CD4-positive, alpha-beta T cell treated with Interleukin-12 subunit alpha and Interleukin-12 subunit beta, for 1 hour (primary cell): Measurements from ENCODE around the gene KIF17.

ENCODE experiments used
- DNase-seq: peaks from one replicate; pipeline ENCODE4 v3.0.0-alpha.2; 2020

KIF17 gene

DNA sequence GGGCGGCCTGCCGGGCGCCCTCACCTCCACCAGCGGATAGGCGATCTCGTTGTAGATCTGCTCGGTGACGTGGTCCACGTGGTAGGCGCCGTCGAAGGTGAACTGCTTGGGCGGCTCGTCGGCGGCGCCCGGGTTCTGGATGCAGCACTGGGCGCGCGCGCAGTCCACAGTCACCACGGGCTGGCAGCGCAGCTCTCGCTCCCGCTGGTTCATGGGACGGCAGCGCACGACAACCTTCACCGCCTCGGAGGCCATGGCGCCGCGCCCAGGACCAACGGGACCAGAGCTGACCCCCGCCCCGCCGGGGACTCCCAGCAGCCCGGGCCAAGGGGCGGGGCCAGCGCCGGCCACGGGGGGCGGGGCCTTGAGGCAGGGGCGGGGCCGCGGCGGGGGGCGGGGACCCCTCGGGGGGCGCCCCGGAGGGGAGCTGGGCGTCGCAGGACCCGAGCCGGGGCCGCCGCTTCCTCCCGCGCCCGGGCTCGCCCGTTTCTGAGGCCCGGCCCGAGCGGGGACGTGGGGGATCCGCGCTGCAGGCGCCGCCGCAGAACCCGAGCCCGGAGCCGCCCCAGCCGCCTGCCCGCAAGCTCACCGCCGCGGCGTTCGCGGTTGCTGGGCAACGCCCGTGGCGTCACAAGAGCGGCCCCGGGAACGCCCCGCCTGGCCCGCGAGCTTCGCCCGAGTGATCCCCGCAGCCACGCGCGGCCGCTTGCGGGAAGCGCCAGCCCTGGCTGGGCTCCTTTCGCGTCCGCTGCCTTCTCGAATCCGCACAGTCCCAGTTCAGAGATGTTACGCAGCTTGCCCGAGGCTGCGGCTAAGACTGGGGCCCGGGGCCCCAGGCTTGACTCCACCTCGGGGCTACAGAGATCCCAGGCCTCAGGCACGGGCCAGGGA is at the start of gene KIF17:
TSS of gene KIF17 (minus strand) at position 556 of the 891 bp plus-strand sequence. CDS start at position 255, 301 bp downstream.
- DNase-seq, result peak; percentile 78

DNA sequence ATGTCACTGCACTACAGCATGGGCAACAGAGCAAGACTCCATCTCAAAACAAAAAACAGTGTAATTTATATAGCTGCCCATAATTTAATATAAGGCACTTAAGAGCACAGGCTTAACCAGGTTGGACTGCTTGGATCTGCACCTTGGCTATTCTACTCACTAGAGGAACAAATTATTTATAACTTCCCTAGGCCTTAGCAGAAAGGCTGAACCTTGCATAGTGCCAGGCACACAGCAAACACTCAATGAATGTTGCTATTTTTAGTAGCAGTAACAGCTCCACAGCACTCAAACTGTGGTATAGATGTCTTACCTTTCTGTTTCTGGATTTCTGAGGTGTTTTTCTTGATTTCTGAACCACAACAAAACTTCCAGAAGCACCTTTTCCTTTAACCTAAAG is 49.5 kb upstream of the KIF17 start:
- DNase-seq, result no peak

DNA sequence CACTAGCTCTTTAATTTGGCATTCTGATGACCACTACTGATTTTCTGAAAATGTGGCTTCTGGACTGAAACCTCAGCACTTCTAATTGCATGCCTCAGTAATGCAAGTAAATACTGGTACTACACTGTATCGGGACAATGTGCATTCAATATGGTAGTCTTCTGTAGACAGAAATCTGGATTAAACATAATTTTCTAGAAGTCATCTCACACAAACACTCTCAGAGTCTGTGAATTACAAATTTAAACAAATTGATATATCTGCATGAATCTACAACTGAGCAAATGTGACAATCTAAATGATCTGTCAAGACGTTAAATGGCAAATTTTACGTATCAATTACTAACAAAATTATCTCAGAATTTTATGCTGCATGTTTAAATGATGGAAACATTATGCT is 45.6 kb upstream of the KIF17 start:
- no peak for DNase-seq

- DNase-seq, result no peak
Measured at GRCh38 chr1:20760322-20760721, 42.5 kb upstream of the KIF17 start.

DNA sequence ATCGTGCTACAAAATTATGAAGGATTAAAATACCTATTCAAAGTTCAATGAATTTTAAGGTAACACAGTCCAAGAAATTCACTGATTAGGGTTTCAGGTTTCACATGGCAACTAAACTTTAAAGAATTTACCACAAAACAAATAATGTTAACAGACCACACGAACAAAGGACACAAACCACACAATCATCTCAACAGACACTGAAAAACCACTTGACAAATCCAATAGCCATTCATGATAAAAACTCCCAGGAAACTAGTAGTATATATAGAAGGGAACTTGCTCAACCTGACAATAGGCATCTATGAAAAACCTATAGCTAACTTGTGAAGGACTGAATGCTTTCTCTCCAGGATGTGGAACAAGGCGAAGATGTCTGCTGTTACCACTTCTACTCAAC is 35.8 kb upstream of the KIF17 start:
- DNase-seq, result no peak

- DNase-seq, result no peak
Measured at GRCh38 chr1:20751462-20751990, 33.7 kb upstream of the KIF17 start.

DNA sequence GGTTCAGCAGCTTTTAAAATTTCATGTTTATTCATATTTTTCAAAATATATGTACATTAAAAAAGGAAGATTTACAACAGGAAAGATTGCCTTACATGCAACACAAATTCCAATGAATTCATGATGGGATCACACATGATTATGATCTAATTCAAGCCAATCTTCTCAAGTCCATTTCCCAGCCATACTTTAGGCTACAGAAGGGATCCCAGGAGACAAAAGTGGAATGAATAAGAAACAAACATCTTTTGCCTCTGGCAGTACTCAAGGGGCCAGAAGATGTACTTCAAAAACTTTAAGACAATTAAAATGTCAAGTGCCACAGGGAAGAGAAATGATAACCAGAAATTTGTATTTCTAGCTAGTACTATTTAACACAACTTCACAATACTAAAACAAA is 24.9 kb upstream of the KIF17 start:
- no peak for DNase-seq

- DNase-seq, result no peak
Measured at GRCh38 chr1:20740781-20741180, 23.0 kb upstream of the KIF17 start.

DNA sequence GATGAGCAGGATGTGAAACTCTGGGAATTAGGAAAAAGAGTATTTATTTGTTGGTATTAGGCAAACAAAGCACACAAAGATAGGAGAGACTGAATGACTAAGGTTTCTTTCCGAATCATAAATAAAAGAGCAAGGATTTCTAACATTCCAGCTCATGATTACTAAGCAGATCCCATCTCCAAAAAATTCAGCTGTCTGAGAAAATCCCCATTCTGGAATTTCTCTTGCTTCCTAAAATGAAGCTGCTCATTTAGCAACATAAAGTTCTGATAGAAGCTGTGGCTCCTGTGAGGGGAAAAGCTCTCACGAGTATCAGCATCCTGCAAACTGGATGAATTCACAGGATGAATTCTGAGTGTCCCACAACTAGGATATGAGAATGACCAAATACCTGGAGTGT is 21.4 kb upstream of the KIF17 start:
- DNase-seq, result no peak

DNA sequence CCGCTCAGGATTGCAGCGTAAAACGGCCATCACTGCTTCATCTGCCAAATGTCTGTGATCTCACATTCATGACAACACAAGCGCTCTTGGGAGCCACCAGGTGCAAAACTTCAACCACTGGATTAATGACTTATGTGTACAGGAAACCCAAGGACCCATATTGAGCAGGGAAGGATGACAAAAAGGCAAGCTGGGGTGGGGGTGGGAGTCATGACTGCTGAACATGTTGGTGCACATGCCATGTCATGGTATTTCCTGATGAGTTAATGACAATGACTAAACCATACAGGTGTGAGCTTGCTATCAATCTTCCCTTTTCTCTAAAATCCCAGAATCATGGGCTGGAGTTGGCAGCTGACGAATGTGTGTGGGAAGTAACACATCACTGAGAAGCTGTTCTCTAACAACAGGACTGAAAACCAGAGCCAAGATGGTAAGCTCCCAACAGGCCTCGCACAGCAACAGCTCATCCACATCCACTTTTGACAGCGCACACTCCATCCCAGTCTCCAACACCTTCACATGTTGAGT is 17.8 kb upstream of the KIF17 start:
- no peak for DNase-seq

DNA sequence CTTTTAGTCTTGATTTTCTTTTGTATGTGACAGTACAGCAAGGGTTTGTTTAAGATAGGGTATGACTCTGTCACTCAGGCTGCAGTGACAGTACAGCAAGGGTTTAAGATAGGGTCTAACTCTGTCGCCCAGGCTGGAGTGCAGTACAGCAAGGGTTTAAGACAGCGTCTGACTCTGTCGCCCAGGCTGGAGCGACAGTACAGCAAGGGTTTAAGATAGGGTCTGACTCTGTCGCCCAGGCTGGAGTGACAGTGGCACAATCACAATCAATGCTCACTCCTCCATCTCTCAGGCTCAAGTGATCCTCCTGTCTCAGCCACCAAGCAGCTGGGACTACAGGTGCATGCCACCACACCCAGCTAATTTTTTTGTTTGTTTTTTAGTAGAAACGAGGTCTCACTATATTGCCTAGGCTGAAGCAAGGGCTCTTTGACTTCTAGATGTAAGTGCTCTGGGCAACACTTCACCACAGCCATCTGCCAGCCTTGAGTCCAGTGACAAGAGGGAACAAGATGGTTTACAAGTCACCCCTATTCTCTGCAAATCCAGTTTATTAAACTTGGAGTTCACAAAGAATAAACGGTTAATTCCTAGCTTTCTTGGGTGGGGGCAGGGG is 15.7 kb upstream of the KIF17 start:
- DNase-seq, result no peak

DNA sequence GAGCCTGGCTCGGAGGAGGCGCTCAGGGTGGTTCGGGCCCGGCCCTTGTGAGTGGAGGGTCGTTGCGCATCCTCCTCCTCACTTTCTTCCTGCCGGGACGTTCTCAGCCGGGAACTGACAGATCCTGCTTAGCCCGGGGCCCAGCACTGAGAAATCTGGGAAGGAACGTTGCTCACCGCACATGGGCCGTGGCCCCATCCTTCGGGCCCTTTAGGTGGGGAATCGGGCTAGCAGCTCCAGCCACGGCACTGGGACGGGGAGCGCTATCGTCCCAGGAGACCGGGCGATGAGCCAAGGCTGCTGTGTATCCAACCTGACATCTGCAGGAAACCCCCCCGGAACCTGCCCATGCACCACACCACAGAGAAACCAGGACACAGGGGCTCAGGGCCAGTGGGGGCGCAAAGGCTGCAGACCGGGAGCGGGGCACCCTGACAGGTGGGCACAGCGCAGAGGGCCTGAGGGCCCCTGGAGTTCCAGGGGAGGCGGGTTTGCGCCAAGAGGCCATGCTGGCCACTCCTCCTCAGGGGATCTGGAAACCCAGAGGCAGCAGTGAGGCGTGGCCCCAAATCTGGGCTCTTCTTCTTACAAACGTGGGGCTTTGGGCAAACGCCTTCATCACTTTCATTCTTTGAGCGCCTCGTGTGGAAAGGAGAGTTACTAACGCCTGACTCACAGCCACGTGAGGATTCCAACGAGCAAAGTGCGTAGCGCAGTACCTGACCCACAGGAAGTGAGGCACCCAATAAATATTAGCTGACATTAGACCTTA is 15.0 kb upstream of the KIF17 start, which contains the start of gene SH2D5:
TSS of gene SH2D5 (minus strand) at position 116 of the 772 bp plus-strand sequence. CDS start 4,659 bp downstream, outside the sequence.
- DNase-seq, result peak; percentile 72

GRCh38 chr1:20732071-20732587 is 14.3 kb upstream of the KIF17 start:
- DNase-seq, result peak; percentile 66

- DNase-seq, result no peak
Measured at GRCh38 chr1:20731057-20731991, 13.5 kb upstream of the KIF17 start.

DNA sequence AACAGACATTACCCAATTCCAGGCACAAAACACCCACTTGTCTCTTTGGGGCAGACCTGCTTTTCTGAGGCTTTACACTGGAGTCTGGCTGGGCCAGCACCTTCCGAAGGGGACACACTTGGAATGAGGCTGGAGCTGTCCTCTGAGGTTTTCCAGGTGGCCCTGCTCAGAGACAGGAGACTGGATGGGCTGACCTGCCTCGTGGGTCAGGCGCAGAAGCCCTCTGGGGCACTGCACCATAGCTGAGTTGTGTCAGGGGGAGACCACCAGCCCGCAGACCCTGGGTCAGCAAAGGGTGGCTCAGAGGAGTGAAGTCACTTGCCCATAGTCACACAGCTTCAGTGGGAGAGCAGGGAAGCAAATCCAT is 12.9 kb upstream of the KIF17 start:
- DNase-seq, result no peak

DNA sequence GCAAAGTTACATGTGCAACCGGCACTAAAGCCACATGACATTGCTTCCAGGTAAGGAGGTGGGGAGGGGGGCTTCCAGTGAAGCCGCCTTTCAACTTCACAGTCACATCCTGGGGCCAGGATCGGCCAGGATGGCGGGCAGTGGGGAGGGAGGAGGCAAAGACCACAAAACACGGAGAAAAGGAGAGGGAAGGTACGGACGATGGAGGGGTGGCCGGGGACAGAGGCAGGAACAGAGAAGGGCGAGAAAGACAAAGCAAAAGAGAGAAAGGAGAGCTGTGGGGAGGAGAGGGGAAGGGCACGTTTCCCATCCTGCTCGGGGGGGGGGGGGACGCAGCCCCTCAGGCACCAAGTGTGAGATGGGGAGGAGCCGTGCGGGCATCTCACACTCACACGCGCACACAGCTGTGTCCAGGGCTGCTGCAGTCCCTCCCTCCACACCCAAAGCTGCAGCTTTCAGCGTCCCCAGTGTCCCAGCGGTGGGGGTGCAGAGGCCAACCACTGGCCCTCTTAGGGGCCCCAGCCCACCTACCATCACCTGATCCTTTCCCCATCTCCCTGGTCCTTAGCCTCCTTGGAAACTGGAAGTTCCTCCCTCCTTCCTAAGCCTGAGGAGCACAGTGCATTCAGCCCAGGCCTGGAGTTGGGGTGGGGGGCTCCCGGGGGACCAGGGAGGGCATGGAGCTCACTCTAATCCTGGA is 12.3 kb upstream of the KIF17 start:
- DNase-seq, result no peak

DNA sequence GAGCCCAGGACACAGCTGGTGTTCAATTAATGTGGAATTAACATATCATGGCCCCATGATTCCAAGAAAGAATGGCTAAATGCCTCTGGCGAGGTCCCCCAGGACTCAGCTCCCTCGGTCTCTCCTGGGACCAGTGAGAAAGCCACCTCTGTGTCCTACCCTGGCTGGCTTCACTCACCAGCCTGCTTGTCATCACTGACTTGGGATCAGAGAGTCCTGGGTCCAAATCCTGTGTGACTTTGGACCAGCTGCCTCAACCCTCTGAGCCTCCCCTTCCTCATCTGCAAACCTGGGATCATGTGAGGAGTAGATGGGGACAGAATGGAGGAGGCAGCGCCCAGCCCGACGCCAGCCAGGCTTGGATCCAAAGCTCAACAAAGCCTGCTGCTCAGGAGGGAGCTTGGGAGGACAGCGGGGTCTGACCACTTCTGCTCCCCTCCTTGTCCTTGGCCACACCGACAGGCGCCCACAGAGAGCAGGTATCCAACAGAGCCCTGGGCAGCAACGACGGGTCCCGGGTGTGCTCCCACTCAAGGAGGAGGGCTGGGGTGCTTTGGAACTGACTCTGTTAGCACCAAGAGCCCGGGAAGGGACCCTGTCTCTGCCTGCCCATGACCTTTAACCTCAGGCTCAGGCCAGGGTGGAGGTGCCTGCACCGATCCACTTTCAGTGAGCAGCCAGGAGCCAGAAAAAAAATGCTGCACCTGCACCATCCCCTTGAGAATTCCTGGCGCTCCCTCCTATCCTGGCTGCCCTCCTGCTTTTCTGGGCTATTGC is 11.5 kb upstream of the KIF17 start:
- DNase-seq, result no peak

GRCh38 chr1:20728371-20729154 is 10.8 kb upstream of the KIF17 start:
- no peak for DNase-seq

DNA sequence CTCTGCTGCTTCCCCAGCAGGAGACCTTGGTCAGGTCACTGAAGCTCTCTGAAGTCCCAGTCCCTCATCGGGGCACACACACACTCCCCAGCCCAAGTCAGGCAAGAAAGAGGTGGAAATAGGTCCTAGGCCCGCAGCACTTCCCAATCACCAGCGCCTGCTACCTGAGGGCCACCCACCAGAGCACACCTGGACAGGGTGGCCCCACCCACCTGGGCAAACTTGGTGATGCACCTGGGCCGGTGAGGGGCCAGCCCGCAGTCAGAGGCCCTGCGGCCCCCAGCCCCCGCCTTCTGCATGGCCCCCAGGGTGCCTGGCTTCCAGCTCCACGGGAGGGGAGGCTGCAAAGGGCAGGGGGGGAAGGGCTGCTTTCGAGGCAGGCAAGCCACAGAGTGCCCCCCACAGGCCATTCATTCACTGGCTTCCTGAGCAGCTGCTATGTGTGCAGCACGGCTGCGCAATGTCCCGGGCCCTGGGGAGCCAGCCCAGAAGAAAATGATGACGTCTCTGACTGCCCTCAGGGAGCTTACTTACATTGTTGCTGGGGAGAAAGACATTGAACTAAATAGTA is 10.0 kb upstream of the KIF17 start:
- DNase-seq, result no peak
